SK-N-SH treated with all-trans-retinoic acid at 6 μM for 48 hours (cell line): Measurements from ENCODE around the gene NFYC.

Experiments
- ATAC-seq: fragments of 200-7000 bp; cut with Tn5 transposase; 3 replicates; pipeline ENCODE4 v1.9.1; 2020; ENCODE audit warnings: mild to moderate bottlenecking, moderate library complexity
- ARNTL ChIP-seq: fragments of 450-650 bp; formaldehyde crosslinking; IDR thresholded peaks from 2 replicates; pipeline ENCODE4 v1.5.0; 2020; ENCODE audit warnings: low read depth, mild to moderate bottlenecking, moderate library complexity, borderline replicate concordance
- BACH2 ChIP-seq: fragments of 250-450 bp; sonication (Bioruptor Pico); IDR thresholded peaks from 2 replicates; pipeline ENCODE4 v1.9.0; 2021; ENCODE audit warnings: mild to moderate bottlenecking, borderline replicate concordance
- CSDC2 ChIP-seq: fragments of 250-450 bp; sonication (Bioruptor Pico); IDR thresholded peaks from 2 replicates; pipeline ENCODE4 v1.5.0; 2020; ENCODE audit warnings: mild to moderate bottlenecking, moderate library complexity
- ESRRG ChIP-seq: fragments of 250-450 bp; sonication (Bioruptor Pico); IDR thresholded peaks from 2 replicates; pipeline ENCODE4 v1.6.1; 2021; ENCODE audit warnings: mild to moderate bottlenecking
- GLIS3 ChIP-seq: fragments of 250-450 bp; sonication (Bioruptor Pico); IDR thresholded peaks from 2 replicates; pipeline ENCODE4 v1.5.0; 2020; ENCODE audit warnings: mild to moderate bottlenecking, moderate library complexity
- ISL1 ChIP-seq: fragments of 250-450 bp; sonication (Bioruptor Pico); IDR thresholded peaks from 2 replicates; pipeline ENCODE4 v2.1.2; 2022; ENCODE audit warnings: mild to moderate bottlenecking, moderate library complexity
- OSR1 ChIP-seq: fragments of 250-450 bp; sonication (Bioruptor Pico); IDR thresholded peaks from 2 replicates; pipeline ENCODE4 v1.8.0; 2022; ENCODE audit warnings: moderate library complexity, mild to moderate bottlenecking, inconsistent platforms
- PPARA ChIP-seq: fragments of 250-450 bp; sonication (Bioruptor Pico); IDR thresholded peaks from 2 replicates; pipeline ENCODE4 v1.5.0; 2020; ENCODE audit warnings: mild to moderate bottlenecking, borderline replicate concordance
- RARB ChIP-seq: fragments of 250-450 bp; sonication (Bioruptor Pico); IDR thresholded peaks from 2 replicates; pipeline ENCODE4 v1.8.0; 2021; ENCODE audit warnings: mild to moderate bottlenecking, moderate library complexity
- SNAI2 ChIP-seq: fragments of 250-450 bp; sonication (Bioruptor Pico); IDR thresholded peaks from 2 replicates; pipeline ENCODE4 v1.5.0; 2020; ENCODE audit warnings: mild to moderate bottlenecking, moderate library complexity
- TCF4 ChIP-seq: fragments of 250-450 bp; sonication (Bioruptor Pico); IDR thresholded peaks from 2 replicates; pipeline ENCODE4 v1.8.0; 2021; ENCODE audit warnings: mild to moderate bottlenecking, moderate library complexity, borderline replicate concordance
- TOX ChIP-seq: fragments of 250-450 bp; sonication (Bioruptor Pico); IDR thresholded peaks from 2 replicates; pipeline ENCODE4 v1.8.0; 2021; ENCODE audit warnings: mild to moderate bottlenecking, moderate library complexity, borderline replicate concordance
- ZC3H10 ChIP-seq: fragments of 250-450 bp; sonication (Bioruptor Pico); IDR thresholded peaks from 2 replicates; pipeline ENCODE4 v1.5.1; 2021; ENCODE audit warnings: mild to moderate bottlenecking, moderate library complexity
- ZFP3 ChIP-seq: fragments of 250-450 bp; sonication (Bioruptor Pico); IDR thresholded peaks from 2 replicates; pipeline ENCODE4 v1.5.0; 2020; ENCODE audit warnings: mild to moderate bottlenecking, moderate library complexity
- ZFP30 ChIP-seq: fragments of 450-650 bp; formaldehyde crosslinking; IDR thresholded peaks from 2 replicates; pipeline ENCODE4 v1.5.0; 2022; ENCODE audit warnings: mild to moderate bottlenecking, moderate library complexity
- ZNF565 ChIP-seq: fragments of 450-650 bp; formaldehyde crosslinking; conservative IDR thresholded peaks from 2 replicates; pipeline ENCODE4 v1.5.0; 2020; ENCODE audit warnings: low read depth, mild to moderate bottlenecking, moderate library complexity
- ZNF70 ChIP-seq: fragments of 450-650 bp; formaldehyde crosslinking; IDR thresholded peaks from 2 replicates; pipeline ENCODE4 v1.5.0; 2020; ENCODE audit warnings: mild to moderate bottlenecking, moderate library complexity
- ZNF8 ChIP-seq: fragments of 450-650 bp; formaldehyde crosslinking; IDR thresholded peaks from 2 replicates; pipeline ENCODE4 v1.5.0; 2020; ENCODE audit warnings: mild to moderate bottlenecking, moderate library complexity
- TF ChIP-seq, protein P1 (sequence below): fragments of 250-450 bp; sonication (Bioruptor Pico); IDR thresholded peaks from 2 replicates; pipeline ENCODE4 v1.5.0; 2020; ENCODE audit warnings: mild to moderate bottlenecking, moderate library complexity
- TF ChIP-seq, protein P2 (sequence below): fragments of 250-450 bp; sonication (Bioruptor Pico); IDR thresholded peaks from 2 replicates; pipeline ENCODE4 v1.8.0; 2020; ENCODE audit warnings: mild to moderate bottlenecking, moderate library complexity, borderline replicate concordance
- TF ChIP-seq, protein P3 (sequence below): fragments of 250-450 bp; sonication (Bioruptor Pico); IDR thresholded peaks from 2 replicates; pipeline ENCODE4 v1.5.1; 2020; ENCODE audit warnings: low read depth, mild to moderate bottlenecking, moderate library complexity
- TF ChIP-seq, protein P4 (sequence below): fragments of 250-450 bp; sonication (Bioruptor Pico); IDR thresholded peaks from 2 replicates; pipeline ENCODE4 v1.8.0; 2021; ENCODE audit warnings: low read depth, mild to moderate bottlenecking, moderate library complexity, borderline replicate concordance

NFYC gene

DNA sequence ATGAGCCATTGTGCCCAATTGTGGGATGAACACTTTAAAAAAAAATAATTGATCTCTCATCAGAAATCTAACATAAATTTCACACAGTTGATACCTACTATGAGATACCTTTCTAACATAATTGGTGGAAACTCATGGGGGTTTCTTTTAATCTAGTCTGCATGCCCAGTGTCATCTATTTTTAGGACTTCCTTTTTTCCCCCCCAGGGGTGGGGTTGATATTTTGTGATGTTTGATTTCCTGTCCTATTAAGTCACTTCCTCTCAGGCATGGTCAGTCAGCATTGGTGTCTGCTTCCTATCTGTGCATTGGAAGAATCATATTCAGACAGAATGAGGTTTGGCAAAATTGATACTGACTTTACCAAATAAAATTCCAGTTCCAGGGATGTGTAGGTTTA, 21.5 kb downstream of the NFYC start:
- no peak for TF ChIP-seq CSDC2 (CRISPR knock-in tag)
- TF ChIP-seq ZFP30 (CRISPR knock-in tag): no peak
- TF ChIP-seq, protein P1, sequence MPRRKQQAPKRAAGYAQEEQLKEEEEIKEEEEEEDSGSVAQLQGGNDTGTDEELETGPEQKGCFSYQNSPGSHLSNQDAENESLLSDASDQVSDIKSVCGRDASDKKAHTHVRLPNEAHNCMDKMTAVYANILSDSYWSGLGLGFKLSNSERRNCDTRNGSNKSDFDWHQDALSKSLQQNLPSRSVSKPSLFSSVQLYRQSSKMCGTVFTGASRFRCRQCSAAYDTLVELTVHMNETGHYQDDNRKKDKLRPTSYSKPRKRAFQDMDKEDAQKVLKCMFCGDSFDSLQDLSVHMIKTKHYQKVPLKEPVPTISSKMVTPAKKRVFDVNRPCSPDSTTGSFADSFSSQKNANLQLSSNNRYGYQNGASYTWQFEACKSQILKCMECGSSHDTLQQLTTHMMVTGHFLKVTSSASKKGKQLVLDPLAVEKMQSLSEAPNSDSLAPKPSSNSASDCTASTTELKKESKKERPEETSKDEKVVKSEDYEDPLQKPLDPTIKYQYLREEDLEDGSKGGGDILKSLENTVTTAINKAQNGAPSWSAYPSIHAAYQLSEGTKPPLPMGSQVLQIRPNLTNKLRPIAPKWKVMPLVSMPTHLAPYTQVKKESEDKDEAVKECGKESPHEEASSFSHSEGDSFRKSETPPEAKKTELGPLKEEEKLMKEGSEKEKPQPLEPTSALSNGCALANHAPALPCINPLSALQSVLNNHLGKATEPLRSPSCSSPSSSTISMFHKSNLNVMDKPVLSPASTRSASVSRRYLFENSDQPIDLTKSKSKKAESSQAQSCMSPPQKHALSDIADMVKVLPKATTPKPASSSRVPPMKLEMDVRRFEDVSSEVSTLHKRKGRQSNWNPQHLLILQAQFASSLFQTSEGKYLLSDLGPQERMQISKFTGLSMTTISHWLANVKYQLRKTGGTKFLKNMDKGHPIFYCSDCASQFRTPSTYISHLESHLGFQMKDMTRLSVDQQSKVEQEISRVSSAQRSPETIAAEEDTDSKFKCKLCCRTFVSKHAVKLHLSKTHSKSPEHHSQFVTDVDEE: no peak
- TF ChIP-seq ZNF70 (CRISPR knock-in tag): no peak
- no peak for TF ChIP-seq SNAI2 (CRISPR knock-in tag)
- TF ChIP-seq GLIS3 (CRISPR knock-in tag): no peak
- TF ChIP-seq ZNF565 (CRISPR knock-in tag): no peak
- TF ChIP-seq ISL1: no peak
- TF ChIP-seq ZNF8 (CRISPR knock-in tag): no peak
- TF ChIP-seq RARB (CRISPR knock-in tag): no peak
- no peak for TF ChIP-seq TOX
- no peak for TF ChIP-seq BACH2 (CRISPR knock-in tag)
- no peak for TF ChIP-seq ZC3H10 (CRISPR knock-in tag)
- TF ChIP-seq, protein P2, sequence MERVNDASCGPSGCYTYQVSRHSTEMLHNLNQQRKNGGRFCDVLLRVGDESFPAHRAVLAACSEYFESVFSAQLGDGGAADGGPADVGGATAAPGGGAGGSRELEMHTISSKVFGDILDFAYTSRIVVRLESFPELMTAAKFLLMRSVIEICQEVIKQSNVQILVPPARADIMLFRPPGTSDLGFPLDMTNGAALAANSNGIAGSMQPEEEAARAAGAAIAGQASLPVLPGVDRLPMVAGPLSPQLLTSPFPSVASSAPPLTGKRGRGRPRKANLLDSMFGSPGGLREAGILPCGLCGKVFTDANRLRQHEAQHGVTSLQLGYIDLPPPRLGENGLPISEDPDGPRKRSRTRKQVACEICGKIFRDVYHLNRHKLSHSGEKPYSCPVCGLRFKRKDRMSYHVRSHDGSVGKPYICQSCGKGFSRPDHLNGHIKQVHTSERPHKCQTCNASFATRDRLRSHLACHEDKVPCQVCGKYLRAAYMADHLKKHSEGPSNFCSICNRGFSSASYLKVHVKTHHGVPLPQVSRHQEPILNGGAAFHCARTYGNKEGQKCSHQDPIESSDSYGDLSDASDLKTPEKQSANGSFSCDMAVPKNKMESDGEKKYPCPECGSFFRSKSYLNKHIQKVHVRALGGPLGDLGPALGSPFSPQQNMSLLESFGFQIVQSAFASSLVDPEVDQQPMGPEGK (CRISPR knock-in tag): no peak
- TF ChIP-seq TCF4 (CRISPR knock-in tag): no peak
- TF ChIP-seq, protein P3, sequence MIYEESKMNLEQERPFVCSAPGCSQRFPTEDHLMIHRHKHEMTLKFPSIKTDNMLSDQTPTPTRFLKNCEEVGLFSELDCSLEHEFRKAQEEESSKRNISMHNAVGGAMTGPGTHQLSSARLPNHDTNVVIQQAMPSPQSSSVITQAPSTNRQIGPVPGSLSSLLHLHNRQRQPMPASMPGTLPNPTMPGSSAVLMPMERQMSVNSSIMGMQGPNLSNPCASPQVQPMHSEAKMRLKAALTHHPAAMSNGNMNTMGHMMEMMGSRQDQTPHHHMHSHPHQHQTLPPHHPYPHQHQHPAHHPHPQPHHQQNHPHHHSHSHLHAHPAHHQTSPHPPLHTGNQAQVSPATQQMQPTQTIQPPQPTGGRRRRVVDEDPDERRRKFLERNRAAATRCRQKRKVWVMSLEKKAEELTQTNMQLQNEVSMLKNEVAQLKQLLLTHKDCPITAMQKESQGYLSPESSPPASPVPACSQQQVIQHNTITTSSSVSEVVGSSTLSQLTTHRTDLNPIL (CRISPR knock-in tag): no peak
- no peak for TF ChIP-seq OSR1 (CRISPR knock-in tag)
- no peak for TF ChIP-seq PPARA (CRISPR knock-in tag)
- ATAC-seq: no peak

DNA sequence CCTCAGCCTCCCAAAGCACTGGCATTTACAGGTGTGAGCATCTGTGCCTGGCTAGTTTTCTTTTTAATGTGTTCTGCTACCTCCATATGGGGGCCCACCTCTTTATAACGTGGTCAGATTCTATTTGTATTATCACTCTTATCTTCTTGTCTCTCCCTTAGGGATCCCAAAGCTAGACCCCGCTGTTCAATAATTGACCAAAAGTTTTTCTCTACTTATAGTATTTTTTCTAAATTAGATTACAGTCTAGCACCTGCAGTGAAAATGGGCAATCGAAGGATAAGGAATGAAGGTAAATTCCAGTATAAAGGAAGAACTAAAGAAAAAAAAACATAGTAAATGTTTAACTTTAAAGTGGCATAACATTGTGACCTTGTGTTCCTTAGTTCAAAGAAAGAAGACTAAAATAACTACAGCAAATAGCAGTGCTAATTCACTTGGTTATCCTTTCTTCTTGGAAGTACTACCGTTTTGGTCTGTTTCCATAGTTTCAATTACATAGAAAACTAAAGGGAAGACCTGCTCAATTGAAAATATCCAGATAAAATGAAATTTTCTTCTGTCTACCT, 24.1 kb downstream of the NFYC start:
- no peak for ATAC-seq
- no peak for TF ChIP-seq CSDC2 (CRISPR knock-in tag)
- no peak for TF ChIP-seq ZC3H10 (CRISPR knock-in tag)
- no peak for TF ChIP-seq ZFP30 (CRISPR knock-in tag)
- TF ChIP-seq, protein P2 (CRISPR knock-in tag): no peak
- no peak for TF ChIP-seq TCF4 (CRISPR knock-in tag)
- TF ChIP-seq, protein P4, sequence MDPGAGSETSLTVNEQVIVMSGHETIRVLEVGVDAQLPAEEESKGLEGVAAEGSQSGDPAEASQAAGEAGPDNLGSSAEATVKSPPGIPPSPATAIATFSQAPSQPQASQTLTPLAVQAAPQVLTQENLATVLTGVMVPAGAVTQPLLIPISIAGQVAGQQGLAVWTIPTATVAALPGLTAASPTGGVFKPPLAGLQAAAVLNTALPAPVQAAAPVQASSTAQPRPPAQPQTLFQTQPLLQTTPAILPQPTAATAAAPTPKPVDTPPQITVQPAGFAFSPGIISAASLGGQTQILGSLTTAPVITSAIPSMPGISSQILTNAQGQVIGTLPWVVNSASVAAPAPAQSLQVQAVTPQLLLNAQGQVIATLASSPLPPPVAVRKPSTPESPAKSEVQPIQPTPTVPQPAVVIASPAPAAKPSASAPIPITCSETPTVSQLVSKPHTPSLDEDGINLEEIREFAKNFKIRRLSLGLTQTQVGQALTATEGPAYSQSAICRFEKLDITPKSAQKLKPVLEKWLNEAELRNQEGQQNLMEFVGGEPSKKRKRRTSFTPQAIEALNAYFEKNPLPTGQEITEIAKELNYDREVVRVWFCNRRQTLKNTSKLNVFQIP: no peak
- TF ChIP-seq RARB (CRISPR knock-in tag): no peak
- no peak for TF ChIP-seq OSR1 (CRISPR knock-in tag)

DNA sequence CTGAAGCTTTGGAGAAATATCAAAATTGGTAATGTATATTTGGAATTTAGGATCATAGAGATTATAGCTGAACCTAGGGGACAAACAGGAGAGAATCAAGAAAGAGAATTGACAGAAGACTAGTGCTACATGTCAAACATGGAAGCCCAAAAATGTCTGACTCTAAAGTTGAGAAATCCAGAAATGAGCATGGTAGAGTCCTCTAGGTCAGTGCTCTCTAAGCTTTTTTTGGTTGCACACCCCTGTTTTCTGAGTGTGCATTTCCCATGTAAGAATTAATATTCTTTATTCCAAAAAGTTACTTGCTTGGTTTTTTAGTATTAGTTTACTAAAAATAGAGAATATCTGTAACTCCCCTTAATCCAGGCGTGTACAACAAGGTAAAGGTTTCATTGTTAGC, 25.6 kb downstream of the NFYC start:
- ATAC-seq: no peak
- TF ChIP-seq BACH2 (CRISPR knock-in tag): no peak
- TF ChIP-seq TOX: no peak
- TF ChIP-seq, protein P2 (CRISPR knock-in tag): no peak
- TF ChIP-seq CSDC2 (CRISPR knock-in tag): no peak
- TF ChIP-seq TCF4 (CRISPR knock-in tag): no peak
- no peak for TF ChIP-seq ARNTL (CRISPR knock-in tag)
- no peak for TF ChIP-seq ESRRG (CRISPR knock-in tag)
- TF ChIP-seq ZNF565 (CRISPR knock-in tag): no peak
- no peak for TF ChIP-seq ISL1
- TF ChIP-seq OSR1 (CRISPR knock-in tag): no peak
- TF ChIP-seq, protein P1: no peak
- TF ChIP-seq ZNF70 (CRISPR knock-in tag): no peak
- no peak for TF ChIP-seq ZFP3 (CRISPR knock-in tag)
- no peak for TF ChIP-seq RARB (CRISPR knock-in tag)
